Psoas muscle (tissue), 8 donors: ENCODE measurements around the gene RPGRIP1L. TPM values are rescaled to one million over a fixed set of nuclear protein-coding genes. Genes with fewer than 3 reads are reported as not detected.

Experiments used
- ATAC-seq, 4 donors: fragments of 200-7000 bp; cut with Tn5 transposase; one replicate each; pipeline ENCODE4 v1.9.1; 2020; ENCODE audit warnings: moderate library complexity in 3 of 4, mild to moderate bottlenecking in 2 of 4
- DNase-seq, 2 donors: peaks; one replicate each; pipeline ENCODE4 v3.0.0-alpha.2; 2020
- H3K27ac ChIP-seq: fragments of 200-600 bp; one replicate; pipeline ENCODE4 v1.8.0; 2022
- H3K27me3 ChIP-seq, 3 donors: fragments of 200-600 bp in 1 of 3; one replicate each; pipeline versions ENCODE4 v1.6.1 to v1.8.0; 2013 to 2022; ENCODE audit warnings: low read length in 2 of 3, mild to moderate bottlenecking in 2 of 3, moderate library complexity in 1 of 3; ENCODE audit not compliant: insufficient read depth in 3 of 3
- H3K36me3 ChIP-seq, 2 donors: fragments of 200-600 bp in 1 of 2; one replicate each; pipeline versions ENCODE4 v1.6.1 to v1.8.0; 2013 to 2022; ENCODE audit warnings: low read depth in 1 of 2, mild to moderate bottlenecking in 1 of 2, moderate library complexity in 1 of 2; ENCODE audit not compliant: insufficient read depth in 1 of 2
- H3K4me1 ChIP-seq: fragments of 200-600 bp; one replicate; pipeline ENCODE4 v1.8.0; 2022
- H3K4me3 ChIP-seq: fragments of 200-600 bp; one replicate; pipeline ENCODE4 v1.8.0; 2022; ENCODE audit warnings: mild to moderate bottlenecking
- H3K9me3 ChIP-seq: fragments of 200-600 bp; one replicate; pipeline ENCODE4 v1.8.0; 2022
- WGBS, 3 donors: extraction: QIAGEN DNeasy Blood & Tissue Kit; methylation state at CpG; one replicate each; pipeline versions ENCODE4 v1.1.6 to v1.1.7; 2013; 5-methylcytosine and 5-hydroxymethylcytosine counted together
- intact Hi-C, 2 donors: fragments of 100-400 bp; cut with DNase I; formaldehyde crosslinking; loops; one replicate each; pipeline versions ENCODE4 v1.11.0 to v1.14.2; 2022
- polyA plus RNA-seq, 3 donors: library from polyadenylated mRNA; stranded (reverse); fragments of 200-250 nt; gene quantifications; one replicate each; pipeline ENCODE4 v1.2.3, GENCODE V29; 2013
- total RNA-seq, 4 donors: library from RNA; stranded (reverse); fragmentation: NEBNext Ultra II Directional in 2 of 4; extraction: Animal tissue kit (Norgen Biotek cat#: 25700) in 2 of 4; gene quantifications; one replicate each; pipeline versions ENCODE4 v1.2.1 to v1.2.4, GENCODE V29; 2021 to 2023
- TF ChIP-seq, protein P1 (sequence below): fragments of 200-600 bp; IDR thresholded peaks from one replicate; pipeline ENCODE4 v1.8.0; 2022; ENCODE audit warnings: antibody characterized with exemption
- donor health status: healthy with polysubstance abuse.
- donor health status: DM: no; HTN: no; CAD: no; lungs with moderate emphysema.
- donor health status: Bipolar disorder and iron deficiency.
- donor health status: healthy.
- donor health status: DM: yes; HTN: yes; CAD: no.
- donor health status: DM: no; HTN: no; CAD: no.
- donor health status: DM: no; HTN: no; CAD: no.
- donor health status: DM: yes; HTN: yes; CAD: no.

The RPGRIP1L gene
- total and polyA plus RNA-seq, 7 donors, result 0.81 to 2.6 (median 1.5) TPM

DNA sequence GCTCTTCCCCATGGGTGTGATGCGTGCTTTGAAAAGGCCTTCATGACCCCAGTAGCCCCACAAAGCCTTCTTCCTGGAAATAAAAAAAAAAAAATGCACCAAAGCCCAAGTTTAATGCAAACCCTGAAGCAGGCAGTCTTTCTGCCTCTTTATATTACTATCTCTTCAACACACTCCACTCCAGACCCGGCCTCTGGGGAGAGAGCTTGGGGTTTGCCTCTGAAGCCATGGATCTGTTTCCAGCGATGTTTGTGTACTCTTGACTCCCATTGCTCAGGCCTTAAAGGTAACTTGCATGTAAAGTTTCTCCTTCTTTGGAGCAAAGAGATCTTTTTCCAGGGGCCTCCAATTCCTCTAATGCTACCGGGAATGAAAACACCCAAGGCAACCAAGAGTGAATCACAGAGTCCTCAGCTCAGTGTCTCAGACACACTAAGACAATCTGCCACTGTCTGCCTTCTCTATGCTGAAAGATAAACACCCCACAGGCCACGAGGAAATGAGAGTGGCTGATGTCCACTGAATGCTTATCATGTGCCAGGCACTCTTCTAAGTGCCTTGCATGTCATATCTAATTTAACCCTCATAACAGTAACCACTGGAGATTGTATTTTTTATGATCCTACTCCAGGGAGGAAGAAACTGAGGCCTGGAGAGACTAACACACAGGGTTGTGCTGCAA is 144.2 kb downstream of the RPGRIP1L start:
- Histone ChIP-seq H3K36me3 (no peaks in the 10 kb centered on the region), H3K4me3 (no peak overlapping the region), H3K9me3 (no peaks in the 10 kb centered on the region), H3K27me3 (no peaks in the 10 kb centered on the region), H3K4me1 (no peaks in the 10 kb centered on the region), H3K27ac (no peak overlapping the region)
- no peak for DNase-seq
- TF ChIP-seq, protein P1, sequence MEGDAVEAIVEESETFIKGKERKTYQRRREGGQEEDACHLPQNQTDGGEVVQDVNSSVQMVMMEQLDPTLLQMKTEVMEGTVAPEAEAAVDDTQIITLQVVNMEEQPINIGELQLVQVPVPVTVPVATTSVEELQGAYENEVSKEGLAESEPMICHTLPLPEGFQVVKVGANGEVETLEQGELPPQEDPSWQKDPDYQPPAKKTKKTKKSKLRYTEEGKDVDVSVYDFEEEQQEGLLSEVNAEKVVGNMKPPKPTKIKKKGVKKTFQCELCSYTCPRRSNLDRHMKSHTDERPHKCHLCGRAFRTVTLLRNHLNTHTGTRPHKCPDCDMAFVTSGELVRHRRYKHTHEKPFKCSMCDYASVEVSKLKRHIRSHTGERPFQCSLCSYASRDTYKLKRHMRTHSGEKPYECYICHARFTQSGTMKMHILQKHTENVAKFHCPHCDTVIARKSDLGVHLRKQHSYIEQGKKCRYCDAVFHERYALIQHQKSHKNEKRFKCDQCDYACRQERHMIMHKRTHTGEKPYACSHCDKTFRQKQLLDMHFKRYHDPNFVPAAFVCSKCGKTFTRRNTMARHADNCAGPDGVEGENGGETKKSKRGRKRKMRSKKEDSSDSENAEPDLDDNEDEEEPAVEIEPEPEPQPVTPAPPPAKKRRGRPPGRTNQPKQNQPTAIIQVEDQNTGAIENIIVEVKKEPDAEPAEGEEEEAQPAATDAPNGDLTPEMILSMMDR, result no peak
- intact Hi-C loops, result no loop called here
- ATAC-seq, result no peak
- 76 to 84% (median 81%) methylated on average over 5 of the region's 5 CpGs for WGBS, 3 donors

DNA sequence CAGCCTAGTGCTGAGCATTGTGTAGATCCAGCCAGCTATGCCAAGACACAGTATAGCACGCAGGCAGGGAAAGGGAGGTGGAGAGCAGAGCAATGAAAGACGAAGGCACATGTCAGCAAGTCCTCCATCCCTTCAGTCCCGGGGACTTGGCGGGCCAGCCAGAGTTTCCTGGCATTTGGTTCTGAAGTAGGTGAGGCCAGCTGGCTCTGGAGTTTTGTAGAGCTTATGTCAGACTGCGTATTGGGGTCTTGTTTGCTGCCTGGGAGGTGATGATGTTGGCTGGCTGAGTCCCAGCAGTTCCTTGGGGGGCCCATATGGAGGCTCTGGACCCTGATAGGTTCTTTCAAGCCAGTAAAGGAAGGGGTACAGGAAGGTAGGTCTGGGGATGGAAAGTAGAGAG is 144.9 kb downstream of the RPGRIP1L start:
- Histone ChIP-seq H3K9me3 (no peaks in the 10 kb centered on the region), H3K4me3 (no peak overlapping the region), H3K36me3 (no peaks in the 10 kb centered on the region), H3K4me1 (no peaks in the 10 kb centered on the region), H3K27ac (no peak overlapping the region), H3K27me3 (no peaks in the 10 kb centered on the region)
- DNase-seq (no peak), ATAC-seq (no peak)
- TF ChIP-seq, protein P1, result no peak
- 28 to 41% (median 40%) methylated on average over 5 of the region's 5 CpGs for WGBS, 3 donors
- intact Hi-C loops, result no loop called here

DNA sequence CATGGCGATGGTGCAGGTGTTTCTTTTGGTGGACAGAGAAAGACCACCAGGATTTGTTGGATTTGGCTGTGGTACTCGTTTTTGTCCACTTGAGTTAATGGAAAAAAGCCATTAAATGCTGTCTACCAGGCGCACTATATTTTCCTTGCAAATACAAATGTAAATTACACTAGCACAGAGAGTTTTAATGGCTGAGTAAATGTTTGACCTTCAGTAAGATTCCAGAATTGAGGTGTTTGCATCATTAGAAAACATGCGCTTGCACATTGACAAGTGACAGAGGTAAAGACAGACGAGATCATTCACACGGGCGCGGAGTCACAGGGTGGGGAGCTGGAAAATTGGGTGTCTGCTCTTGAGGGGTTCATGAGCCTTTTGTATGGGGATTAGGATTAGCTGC is 147.1 kb downstream of the RPGRIP1L start:
- no peak for ATAC-seq
- Histone ChIP-seq H3K9me3 (no peaks in the 10 kb centered on the region), H3K4me1 (no peaks in the 10 kb centered on the region), H3K4me3 (no peak overlapping the region), H3K36me3 (no peaks in the 10 kb centered on the region), H3K27me3 (no peaks in the 10 kb centered on the region), H3K27ac (no peak overlapping the region)
- intact Hi-C loops, result no loop called here
- 87 to 94% (median 93%) methylated on average over 8 of the region's 8 CpGs for WGBS, 3 donors
- TF ChIP-seq, protein P1, result no peak
- DNase-seq, result no peak

DNA sequence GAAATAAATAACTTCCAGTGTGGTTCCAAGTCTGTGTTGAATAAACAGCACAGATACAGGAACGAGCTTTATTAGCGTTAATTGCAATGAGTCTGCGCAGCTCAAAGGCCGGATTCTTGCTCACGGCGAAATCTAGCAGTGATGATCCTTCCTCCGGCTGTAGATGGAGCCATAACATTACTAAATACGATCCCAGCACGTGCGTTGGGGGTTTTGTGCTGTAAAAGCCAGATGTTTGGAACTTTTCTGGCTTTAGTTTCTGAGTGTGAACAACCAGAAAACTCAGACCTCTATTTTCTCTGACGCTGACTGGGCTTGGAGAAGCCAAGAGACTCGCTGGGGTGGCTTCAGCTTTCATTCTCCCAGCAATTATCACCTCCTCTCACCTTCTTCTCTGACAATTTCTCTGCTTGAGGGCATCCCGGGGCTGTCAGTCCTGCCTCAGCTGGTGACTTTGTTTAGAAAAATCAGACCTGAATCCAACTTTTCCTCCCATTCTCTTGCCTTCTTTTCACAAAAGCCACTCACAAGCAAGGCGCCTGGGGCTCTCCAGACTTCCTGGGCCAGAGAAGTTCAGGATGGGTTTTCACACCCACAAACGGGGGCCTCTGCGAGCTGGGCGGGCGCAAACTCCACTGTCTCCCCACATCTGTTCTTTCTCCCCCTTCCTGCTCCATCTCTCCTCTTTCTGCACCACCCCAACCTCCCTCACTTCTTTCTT is 153.5 kb downstream of the RPGRIP1L start:
- Histone ChIP-seq H3K36me3 (no peaks in the 10 kb centered on the region), H3K27me3 (peaks cover 0 to 6% (median 0%) of the 10 kb centered on the region in 3 donors), H3K9me3 (no peaks in the 10 kb centered on the region), H3K27ac (no peak overlapping the region), H3K4me1 (no peaks in the 10 kb centered on the region), H3K4me3 (no peak overlapping the region)
- TF ChIP-seq, protein P1, result peak; percentile 57
- no peak for DNase-seq
- intact Hi-C loops, result no loop called here
- ATAC-seq, result peak; percentile 46 to 87 (median 66)
- 14 to 17% (median 17%) methylated on average over 18 of the region's 18 CpGs for WGBS, 3 donors

Other genes with a start within 250 kb of the RPGRIP1L start
- 10 to 100 TPM; 62.5 to 78.8 (median 66.8) TPM for gene AKTIP, start 200.7 kb downstream of the RPGRIP1L start, total RNA-seq
- 10 to 100 TPM; 27.6 to 88.1 (median 44.2) TPM for gene AKTIP, start 200.7 kb downstream of the RPGRIP1L start, polyA plus RNA-seq
- gene FTO, start 297 bp upstream of the RPGRIP1L start, total RNA-seq, result 10 to 100 TPM; 47.4 to 67.6 (median 57.7) TPM
- 10 to 100 TPM; 14.2 to 46.1 (median 26.7) TPM for gene FTO, start 297 bp upstream of the RPGRIP1L start, polyA plus RNA-seq